Measurements from ENCODE around the gene SLC6A19. TPM values are rescaled to one million over a fixed set of nuclear protein-coding genes. Genes with fewer than 3 reads are reported as not detected.

Gene SLC6A19
- total RNA-seq, 1 donor from 2014 or later, result not detected

DNA sequence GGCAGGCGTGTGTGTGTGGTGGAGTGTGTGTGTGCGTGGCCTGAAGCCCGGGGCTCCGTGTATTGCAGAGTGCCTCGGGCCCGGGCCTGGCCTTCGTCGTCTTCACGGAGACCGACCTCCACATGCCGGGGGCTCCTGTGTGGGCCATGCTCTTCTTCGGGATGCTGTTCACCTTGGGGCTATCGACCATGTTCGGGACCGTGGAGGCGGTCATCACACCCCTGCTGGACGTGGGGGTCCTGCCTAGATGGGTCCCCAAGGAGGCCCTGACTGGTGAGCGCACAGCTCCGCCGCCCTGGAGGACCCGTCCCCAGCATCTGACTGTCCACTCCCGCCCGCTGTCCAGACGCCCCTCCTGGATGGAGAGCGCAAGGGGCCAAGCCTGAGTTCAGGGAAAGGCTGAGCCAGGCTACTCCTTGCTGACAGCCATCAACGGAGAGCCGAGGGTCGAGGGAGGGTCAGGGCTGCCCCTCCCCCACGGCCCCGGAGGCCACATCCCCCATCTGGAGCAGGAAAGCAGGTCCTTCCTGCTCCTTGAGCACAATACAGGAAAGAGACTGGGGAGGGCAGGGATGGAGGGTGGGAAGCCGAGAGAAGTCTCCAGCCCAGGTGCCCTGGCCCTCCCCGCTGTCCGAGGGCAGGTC lies 42.2 kb downstream of the SLC6A19 start:
- H3K9ac ChIP-seq, result no peak overlapping the region
- H3K36me3 ChIP-seq, result no peaks in the 10 kb centered on the region
- H3K27ac ChIP-seq, result no peak overlapping the region
- H3K4me1 ChIP-seq, result peaks cover 5% of the 10 kb centered on the region
- no peak overlapping the region for H3K4me2 ChIP-seq
- peaks cover 2% of the 10 kb centered on the region for H3K4me1 Mint-ChIP-seq
- peak; percentile 32 for DNase-seq (ENCODE audit: low spot score)
- peaks cover 4% of the 10 kb centered on the region for H3K27me3 Mint-ChIP-seq (ENCODE audit: insufficient read depth, low read depth)
- H3K27me3 ChIP-seq, result peaks cover 16% of the 10 kb centered on the region
- H3K9me3 ChIP-seq (ENCODE audit: low read depth), result no peaks in the 10 kb centered on the region
- no peak overlapping the region for H3K27ac Mint-ChIP-seq
- no peaks in the 10 kb centered on the region for H3K36me3 Mint-ChIP-seq
- H2AFZ ChIP-seq (replicated peaks), result no peak overlapping the region
- H4K20me1 ChIP-seq (ENCODE audit: low read depth), result peaks cover 29% of the 10 kb centered on the region
- no peak overlapping the region for H3K4me3 ChIP-seq
- H3K9me3 Mint-ChIP-seq, result no peaks in the 10 kb centered on the region
- H3K4me3 Mint-ChIP-seq, result no peak overlapping the region
- H3K79me2 ChIP-seq (ENCODE audit: low read depth), result no peaks in the 10 kb centered on the region
- TF ChIP-seq EZH2phosphoT487 (IDR thresholded peaks at IDR 0.05), result no peak
- TF ChIP-seq, protein P1, sequence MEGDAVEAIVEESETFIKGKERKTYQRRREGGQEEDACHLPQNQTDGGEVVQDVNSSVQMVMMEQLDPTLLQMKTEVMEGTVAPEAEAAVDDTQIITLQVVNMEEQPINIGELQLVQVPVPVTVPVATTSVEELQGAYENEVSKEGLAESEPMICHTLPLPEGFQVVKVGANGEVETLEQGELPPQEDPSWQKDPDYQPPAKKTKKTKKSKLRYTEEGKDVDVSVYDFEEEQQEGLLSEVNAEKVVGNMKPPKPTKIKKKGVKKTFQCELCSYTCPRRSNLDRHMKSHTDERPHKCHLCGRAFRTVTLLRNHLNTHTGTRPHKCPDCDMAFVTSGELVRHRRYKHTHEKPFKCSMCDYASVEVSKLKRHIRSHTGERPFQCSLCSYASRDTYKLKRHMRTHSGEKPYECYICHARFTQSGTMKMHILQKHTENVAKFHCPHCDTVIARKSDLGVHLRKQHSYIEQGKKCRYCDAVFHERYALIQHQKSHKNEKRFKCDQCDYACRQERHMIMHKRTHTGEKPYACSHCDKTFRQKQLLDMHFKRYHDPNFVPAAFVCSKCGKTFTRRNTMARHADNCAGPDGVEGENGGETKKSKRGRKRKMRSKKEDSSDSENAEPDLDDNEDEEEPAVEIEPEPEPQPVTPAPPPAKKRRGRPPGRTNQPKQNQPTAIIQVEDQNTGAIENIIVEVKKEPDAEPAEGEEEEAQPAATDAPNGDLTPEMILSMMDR (IDR thresholded peaks at IDR 0.05), result no peak
- H3F3A ChIP-seq (ENCODE audit: low read depth), result no peaks in the 10 kb centered on the region

DNA sequence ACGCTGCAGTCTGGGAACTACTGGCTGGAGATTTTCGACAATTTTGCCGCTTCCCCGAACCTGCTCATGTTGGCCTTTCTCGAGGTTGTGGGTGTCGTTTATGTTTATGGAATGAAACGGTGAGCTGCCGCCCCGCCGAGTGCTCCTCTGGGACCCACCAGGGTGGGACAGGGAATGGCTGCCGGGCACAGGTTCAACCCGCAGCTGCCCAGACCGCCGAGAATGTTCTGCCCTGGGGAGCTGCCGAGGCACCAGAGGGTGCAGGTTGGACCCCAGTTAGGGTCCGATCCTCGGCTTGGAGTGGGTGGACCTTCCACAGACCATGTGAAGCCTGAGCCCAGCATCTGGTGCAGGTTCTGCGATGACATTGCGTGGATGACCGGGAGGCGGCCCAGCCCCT lies 42.9 kb downstream of the SLC6A19 start:
- Histone ChIP-seq H3K27ac (no peak overlapping the region), H3K79me2 (ENCODE audit: low read depth) (no peaks in the 10 kb centered on the region), H3K4me3 (no peak overlapping the region), H3K9ac (no peak overlapping the region), H3K27me3 (peaks cover 16% of the 10 kb centered on the region), H3F3A (ENCODE audit: low read depth) (no peaks in the 10 kb centered on the region), H3K36me3 (no peaks in the 10 kb centered on the region), H2AFZ (replicated peaks) (no peak overlapping the region), H4K20me1 (ENCODE audit: low read depth) (peaks cover 29% of the 10 kb centered on the region), H3K4me1 (peaks cover 5% of the 10 kb centered on the region), H3K4me2 (no peak overlapping the region), H3K9me3 (ENCODE audit: low read depth) (no peaks in the 10 kb centered on the region)
- TF ChIP-seq, protein P1 (IDR thresholded peaks at IDR 0.05), result no peak
- TF ChIP-seq EZH2phosphoT487 (IDR thresholded peaks at IDR 0.05) (no peak), EZH2 (IDR thresholded peaks at IDR 0.05) (no peak)
- Mint-ChIP-seq H3K9me3 (no peaks in the 10 kb centered on the region), H3K4me3 (no peak overlapping the region), H3K27me3 (ENCODE audit: insufficient read depth, low read depth) (peaks cover 6% of the 10 kb centered on the region), H3K36me3 (no peaks in the 10 kb centered on the region), H3K27ac (no peak overlapping the region), H3K4me1 (peaks cover 2% of the 10 kb centered on the region)
- no peak for DNase-seq (ENCODE audit: low spot score)

DNA sequence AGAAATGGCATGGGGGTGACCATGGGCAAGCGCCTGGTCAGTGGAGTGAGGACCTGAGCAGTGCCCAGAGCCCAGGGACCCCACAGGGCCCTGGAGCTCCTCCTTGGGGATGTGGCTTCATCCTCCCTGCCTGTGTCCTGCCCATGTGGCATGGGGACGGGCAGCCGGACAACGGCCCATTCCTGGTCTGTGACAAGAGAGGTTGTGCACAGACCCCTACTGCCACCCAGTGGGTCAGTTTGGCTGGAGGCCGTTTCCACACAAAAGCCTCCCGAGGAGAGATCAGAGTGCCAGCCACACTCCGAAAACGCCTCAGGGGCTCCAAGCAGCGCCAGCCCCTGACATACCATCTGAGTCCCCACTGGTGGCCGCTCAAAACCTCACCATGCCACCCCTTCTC lies 43.6 kb downstream of the SLC6A19 start:
- H3K9me3 Mint-ChIP-seq, result no peaks in the 10 kb centered on the region
- Histone ChIP-seq H3K9ac (no peak overlapping the region), H3K36me3 (no peaks in the 10 kb centered on the region), H2AFZ (replicated peaks) (no peak overlapping the region), H3K4me2 (no peak overlapping the region), H3K9me3 (ENCODE audit: low read depth) (no peaks in the 10 kb centered on the region), H3K79me2 (ENCODE audit: low read depth) (no peaks in the 10 kb centered on the region), H3F3A (ENCODE audit: low read depth) (no peaks in the 10 kb centered on the region), H3K27me3 (peaks cover 16% of the 10 kb centered on the region), H3K27ac (no peak overlapping the region), H4K20me1 (ENCODE audit: low read depth) (peaks cover 29% of the 10 kb centered on the region), H3K4me1 (peaks cover 5% of the 10 kb centered on the region), H3K4me3 (no peak overlapping the region)
- peaks cover 9% of the 10 kb centered on the region for H3K27me3 Mint-ChIP-seq (ENCODE audit: insufficient read depth, low read depth)
- peak; percentile 31 for DNase-seq (ENCODE audit: low spot score)
- TF ChIP-seq, protein P1 (IDR thresholded peaks at IDR 0.05), result peak; percentile 21
- TF ChIP-seq EZH2 (IDR thresholded peaks at IDR 0.05), result no peak
- H3K36me3 Mint-ChIP-seq, result no peaks in the 10 kb centered on the region
- H3K27ac Mint-ChIP-seq, result no peak overlapping the region
- H3K4me1 Mint-ChIP-seq, result peaks cover 2% of the 10 kb centered on the region
- H3K4me3 Mint-ChIP-seq, result no peak overlapping the region

Measured in neural progenitor cell (in vitro differentiated cells).